DND-41 (cell line): Measurements from ENCODE around the gene COL6A3.

Source experiments
- ATAC-seq: fragments of 200-7000 bp; cut with Tn5 transposase; 3 replicates; pipeline ENCODE4 v1.9.1; 2021; ENCODE audit warnings: low read depth; ENCODE audit not compliant: insufficient read depth
- DNase-seq: peaks from one replicate; pipeline ENCODE4 v3.0.0-alpha.2; 2020
- H2AFZ ChIP-seq: 2 replicates; pipeline ENCODE4 v1.6.0; 2012; ENCODE audit warnings: low read depth, low read length
- H3K27ac ChIP-seq: 2 replicates; pipeline ENCODE4 v1.5.1; 2012; ENCODE audit warnings: low read length, inconsistent platforms
- H3K27me3 ChIP-seq: fragments of 200-600 bp; sonication (generic); 2 replicates; pipeline ENCODE4 v1.6.0; 2012; ENCODE audit warnings: low read length, mild to moderate bottlenecking, inconsistent platforms; ENCODE audit not compliant: insufficient read depth, poor library complexity
- H3K36me3 ChIP-seq: 2 replicates; pipeline ENCODE4 v1.5.1; 2012; ENCODE audit warnings: low read length, inconsistent platforms; ENCODE audit not compliant: insufficient read depth
- H3K4me1 ChIP-seq: 2 replicates; pipeline ENCODE4 v1.5.1; 2012; ENCODE audit warnings: mild to moderate bottlenecking, low read length; ENCODE audit not compliant: insufficient read depth
- H3K4me2 ChIP-seq: 2 replicates; pipeline ENCODE4 v1.6.0; 2012; ENCODE audit warnings: mild to moderate bottlenecking, moderate library complexity, low read length, inconsistent platforms; ENCODE audit not compliant: insufficient read depth
- H3K4me3 ChIP-seq, 2 experiments: fragments of 200-600 bp in 1 of 2; shearing (Covaris generic) in 1 of 2; 2 replicates each; pipeline ENCODE4 v1.5.1; 2012 to 2016; ENCODE audit warnings: inconsistent platforms in 2 of 2, low read length in 2 of 2, mild to moderate bottlenecking in 2 of 2, low read depth in 1 of 2, moderate library complexity in 1 of 2
- H3K79me2 ChIP-seq: 2 replicates; pipeline ENCODE4 v1.6.0; 2012; ENCODE audit warnings: low read length, inconsistent platforms; ENCODE audit not compliant: insufficient read depth
- H3K9ac ChIP-seq: 2 replicates; pipeline ENCODE4 v1.6.0; 2012; ENCODE audit warnings: low read depth, mild to moderate bottlenecking, inconsistent platforms, low read length, moderate library complexity
- H3K9me3 ChIP-seq: 2 replicates; pipeline ENCODE4 v1.5.1; 2012; ENCODE audit warnings: low read length, moderate library complexity, mild to moderate bottlenecking, inconsistent platforms; ENCODE audit not compliant: insufficient read depth, severe bottlenecking
- H4K20me1 ChIP-seq: 2 replicates; pipeline ENCODE4 v1.6.0; 2012; ENCODE audit warnings: low read length; ENCODE audit not compliant: insufficient read depth
- CTCF ChIP-seq: IDR thresholded peaks from 2 replicates; pipeline ENCODE4 v1.5.1; 2012; ENCODE audit warnings: borderline replicate concordance, low read length, moderate library complexity, mild to moderate bottlenecking; ENCODE audit not compliant: poor library complexity, severe bottlenecking; ENCODE audit errors: extremely low read depth
- EZH2 ChIP-seq: IDR thresholded peaks from 3 replicates; pipeline ENCODE4 v1.6.1; 2012; ENCODE audit warnings: borderline replicate concordance, low read depth, mild to moderate bottlenecking, moderate library complexity, low read length, inconsistent platforms; ENCODE audit not compliant: severe bottlenecking

Gene COL6A3

GRCh38 chr2:237315829-237316225 lies 98.1 kb downstream of the COL6A3 start:
- no peak overlapping the region for H2AFZ ChIP-seq
- no peaks in the 10 kb centered on the region for H3K9me3 ChIP-seq
- H3K27ac ChIP-seq: no peak overlapping the region
- no peaks in the 10 kb centered on the region for H3K27me3 ChIP-seq
- no peaks in the 10 kb centered on the region for H3K79me2 ChIP-seq
- no peak for TF ChIP-seq EZH2
- no peak for TF ChIP-seq CTCF
- no peak overlapping the region for H3K4me2 ChIP-seq
- no peak overlapping the region for H3K4me3 ChIP-seq
- no peak overlapping the region for H3K9ac ChIP-seq
- ATAC-seq (no peak), DNase-seq (no peak)
- H4K20me1 ChIP-seq: no peaks in the 10 kb centered on the region
- H3K4me1 ChIP-seq: no peaks in the 10 kb centered on the region
- H3K36me3 ChIP-seq: no peaks in the 10 kb centered on the region

- H3K27ac ChIP-seq: no peak overlapping the region
- H2AFZ ChIP-seq: no peak overlapping the region
- H3K9me3 ChIP-seq: no peaks in the 10 kb centered on the region
- no peaks in the 10 kb centered on the region for H3K4me1 ChIP-seq
- H3K4me3 ChIP-seq: no peak overlapping the region
- TF ChIP-seq CTCF: no peak
- TF ChIP-seq EZH2: no peak
- H4K20me1 ChIP-seq: no peaks in the 10 kb centered on the region
- no peak overlapping the region for H3K9ac ChIP-seq
- ATAC-seq (no peak), DNase-seq (no peak)
- no peak overlapping the region for H3K4me2 ChIP-seq
- no peaks in the 10 kb centered on the region for H3K27me3 ChIP-seq
- no peaks in the 10 kb centered on the region for H3K79me2 ChIP-seq
- H3K36me3 ChIP-seq: no peaks in the 10 kb centered on the region
Observed at GRCh38 chr2:237315170-237315828, 98.7 kb downstream of the COL6A3 start.

- H3K27me3 ChIP-seq: no peaks in the 10 kb centered on the region
- no peaks in the 10 kb centered on the region for H3K4me1 ChIP-seq
- ATAC-seq: no peak
- H3K4me3 ChIP-seq: no peak overlapping the region
- no peak overlapping the region for H3K4me2 ChIP-seq
- no peak for DNase-seq
- H2AFZ ChIP-seq: no peak overlapping the region
- TF ChIP-seq EZH2 (no peak), CTCF (no peak)
- no peaks in the 10 kb centered on the region for H3K36me3 ChIP-seq
- no peaks in the 10 kb centered on the region for H4K20me1 ChIP-seq
- H3K9ac ChIP-seq: no peak overlapping the region
- no peaks in the 10 kb centered on the region for H3K9me3 ChIP-seq
- no peaks in the 10 kb centered on the region for H3K79me2 ChIP-seq
- no peak overlapping the region for H3K27ac ChIP-seq
Observed at GRCh38 chr2:237314681-237315080, 99.3 kb downstream of the COL6A3 start.
